ENCODE results near the gene ALDH3B1.

Gene ALDH3B1

GRCh38 chr11:68006606-68007166 lies 3.4 kb upstream of the ALDH3B1 start:
- Histone ChIP-seq H3K27ac (ENCODE audit: low read depth, low read length) (no peak overlapping the region), H3K4me3 (ENCODE audit: insufficient read depth, low read length, poor library complexity, severe bottlenecking) (no peak overlapping the region), H2AFZ (ENCODE audit: low read depth, low read length, severe bottlenecking) (no peak overlapping the region), H3K9me3 (ENCODE audit: insufficient read depth, low read length) (no peaks in the 10 kb centered on the region), H4K20me1 (ENCODE audit: low read depth, low read length) (no peaks in the 10 kb centered on the region), H3K36me3 (ENCODE audit: low read length) (no peaks in the 10 kb centered on the region), H3K9ac (ENCODE audit: low read length) (no peak overlapping the region), H3K79me2 (ENCODE audit: insufficient read depth, low read length) (no peaks in the 10 kb centered on the region), H3K4me2 (ENCODE audit: low read depth, low read length, poor library complexity, severe bottlenecking) (no peak overlapping the region), H3K27me3 (ENCODE audit: low read length) (no peaks in the 10 kb centered on the region), H3F3A (ENCODE audit: insufficient read depth) (peaks cover 19% of the 10 kb centered on the region), H3K9me2 (replicated peaks; ENCODE audit: insufficient read depth, low read length) (no peaks in the 10 kb centered on the region)
- TF ChIP-seq EZH2phosphoT487 (conservative IDR thresholded peaks at IDR 0.05; ENCODE audit: low read length) (no peak), CTCF (IDR thresholded peaks at IDR 0.05; ENCODE audit: insufficient read depth, low read length, poor library complexity, severe bottlenecking) (no peak)

DNA sequence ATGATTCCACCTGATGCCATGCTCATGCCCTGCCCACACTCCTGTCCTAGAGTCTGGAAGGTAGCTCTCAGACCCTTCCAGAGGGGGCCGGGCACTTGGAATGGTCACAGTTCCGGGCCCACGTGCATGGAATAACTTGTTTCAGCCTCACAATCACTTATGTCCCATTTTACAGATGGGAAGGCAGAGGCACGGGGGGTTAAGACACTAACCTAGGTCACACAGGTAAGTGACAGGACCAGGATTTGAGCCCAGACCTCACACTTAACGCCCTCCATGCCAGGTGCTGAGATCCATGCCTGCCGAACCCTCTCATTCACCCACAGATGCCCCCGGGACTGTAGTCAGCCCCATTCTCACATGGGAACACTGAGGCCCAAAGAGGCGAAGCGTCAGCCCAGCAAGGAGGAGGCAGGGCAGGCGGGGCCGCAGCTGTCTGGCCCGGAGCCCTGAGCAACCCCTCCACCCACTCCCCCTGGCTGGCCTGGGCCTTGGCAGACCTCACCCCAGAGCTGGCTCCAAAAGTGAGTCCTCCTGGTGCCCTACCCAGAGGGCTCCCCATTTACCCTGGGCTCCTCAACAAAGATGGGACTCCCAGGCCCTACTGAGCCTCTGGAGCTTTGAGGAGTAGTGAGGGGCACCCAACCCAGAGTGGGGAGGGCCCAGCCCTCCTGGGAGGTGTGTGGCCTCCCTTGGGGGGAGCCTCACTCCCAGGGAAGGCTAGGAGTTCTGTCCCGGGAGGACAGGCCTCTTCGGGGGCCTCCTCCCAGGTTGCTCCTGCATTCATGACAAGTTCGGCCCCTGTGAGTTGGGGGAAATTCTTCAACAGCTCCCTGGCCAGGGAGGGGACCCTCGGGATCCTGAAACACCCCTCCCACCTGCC lies 2.4 kb upstream of the ALDH3B1 start:
- Histone ChIP-seq H3K36me3 (ENCODE audit: low read length) (no peaks in the 10 kb centered on the region), H3K9ac (ENCODE audit: low read length) (no peak overlapping the region), H2AFZ (ENCODE audit: low read depth, low read length, severe bottlenecking) (no peak overlapping the region), H3K9me2 (replicated peaks; ENCODE audit: insufficient read depth, low read length) (no peaks in the 10 kb centered on the region), H3K4me2 (ENCODE audit: low read depth, low read length, poor library complexity, severe bottlenecking) (no peak overlapping the region), H3K4me3 (ENCODE audit: insufficient read depth, low read length, poor library complexity, severe bottlenecking) (no peak overlapping the region), H3K9me3 (ENCODE audit: insufficient read depth, low read length) (no peaks in the 10 kb centered on the region), H4K20me1 (ENCODE audit: low read depth, low read length) (no peaks in the 10 kb centered on the region), H3K79me2 (ENCODE audit: insufficient read depth, low read length) (no peaks in the 10 kb centered on the region), H3K27ac (ENCODE audit: low read depth, low read length) (no peak overlapping the region), H3K27me3 (ENCODE audit: low read length) (no peaks in the 10 kb centered on the region), H3F3A (ENCODE audit: insufficient read depth) (peaks cover 8% of the 10 kb centered on the region)
- TF ChIP-seq EZH2phosphoT487 (conservative IDR thresholded peaks at IDR 0.05; ENCODE audit: low read length), result no peak
- no peak for TF ChIP-seq CTCF (IDR thresholded peaks at IDR 0.05; ENCODE audit: insufficient read depth, low read length, poor library complexity, severe bottlenecking)

- no peaks in the 10 kb centered on the region for H4K20me1 ChIP-seq (ENCODE audit: low read depth, low read length)
- peak overlapping the region; percentile 35 for H3K4me2 ChIP-seq (ENCODE audit: low read depth, low read length, poor library complexity, severe bottlenecking)
- no peaks in the 10 kb centered on the region for H3K27me3 ChIP-seq (ENCODE audit: low read length)
- H3K4me3 ChIP-seq (ENCODE audit: insufficient read depth, low read length, poor library complexity, severe bottlenecking), result no peak overlapping the region
- peak overlapping the region; percentile 23 for H3K9ac ChIP-seq (ENCODE audit: low read length)
- H3K9me2 ChIP-seq (replicated peaks; ENCODE audit: insufficient read depth, low read length), result no peaks in the 10 kb centered on the region
- H3K36me3 ChIP-seq (ENCODE audit: low read length), result no peaks in the 10 kb centered on the region
- no peaks in the 10 kb centered on the region for H3K79me2 ChIP-seq (ENCODE audit: insufficient read depth, low read length)
- H3F3A ChIP-seq (ENCODE audit: insufficient read depth), result peaks cover 6% of the 10 kb centered on the region; the same call in 1 of the 2 replicates
- peak overlapping the region; percentile 65 for H3K27ac ChIP-seq (ENCODE audit: low read depth, low read length)
- TF ChIP-seq CTCF (IDR thresholded peaks at IDR 0.05; ENCODE audit: insufficient read depth, low read length, poor library complexity, severe bottlenecking) (no peak), EZH2phosphoT487 (conservative IDR thresholded peaks at IDR 0.05; ENCODE audit: low read length) (no peak)
- peak overlapping the region; percentile 70 for H2AFZ ChIP-seq (ENCODE audit: low read depth, low read length, severe bottlenecking)
- H3K9me3 ChIP-seq (ENCODE audit: insufficient read depth, low read length), result no peaks in the 10 kb centered on the region
Measured at GRCh38 chr11:68008381-68009337, 1.5 kb upstream of the ALDH3B1 start.

Data from SU-DHL-6 (cell line).